Fibroblast of lung (primary cell): Measurements from ENCODE around the gene OPRD1.

ENCODE experiments used
- EZH2 ChIP-seq: IDR thresholded peaks from 2 replicates; pipeline ENCODE4 v1.5.1; 2012; ENCODE audit warnings: low read length, control low read depth, mild to moderate bottlenecking; ENCODE audit errors: missing control alignments
- TF ChIP-seq, protein P1 (sequence below), 2 donors: IDR thresholded peaks in 1 of 2; conservative IDR thresholded peaks in 1 of 2; 1 replicate in 1 of 2; 2 replicates in 1 of 2; pipeline ENCODE4 v1.5.1; 2011 to 2012; ENCODE audit warnings: low read length in 2 of 2, control low read depth in 1 of 2, inconsistent platforms in 1 of 2, low read depth in 1 of 2, mild to moderate bottlenecking in 1 of 2

DNA sequence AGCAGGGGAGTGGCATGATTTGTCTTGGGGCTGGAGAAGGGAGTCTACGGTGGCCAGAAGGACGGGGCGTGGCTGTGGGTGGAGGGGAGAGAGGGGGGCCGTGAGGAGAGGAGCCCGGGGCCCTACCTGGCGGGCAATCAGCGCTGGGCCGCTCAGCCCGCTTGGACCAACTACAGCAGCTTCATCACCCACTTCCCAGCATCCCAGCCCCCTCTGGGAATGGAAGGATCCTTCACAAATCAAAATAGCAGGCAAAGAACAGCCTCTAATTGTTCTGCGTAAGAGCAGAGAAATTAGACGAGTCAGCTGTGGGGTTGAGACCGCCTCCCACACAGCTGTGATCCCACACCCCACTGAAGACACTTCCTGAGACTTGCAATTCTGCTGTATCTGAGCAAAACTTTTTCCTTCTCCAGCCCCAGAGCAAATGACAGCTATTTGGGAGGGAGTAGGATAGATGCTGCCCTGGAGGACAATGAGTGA lies 43.5 kb downstream of the OPRD1 start:
- TF ChIP-seq, protein P1, sequence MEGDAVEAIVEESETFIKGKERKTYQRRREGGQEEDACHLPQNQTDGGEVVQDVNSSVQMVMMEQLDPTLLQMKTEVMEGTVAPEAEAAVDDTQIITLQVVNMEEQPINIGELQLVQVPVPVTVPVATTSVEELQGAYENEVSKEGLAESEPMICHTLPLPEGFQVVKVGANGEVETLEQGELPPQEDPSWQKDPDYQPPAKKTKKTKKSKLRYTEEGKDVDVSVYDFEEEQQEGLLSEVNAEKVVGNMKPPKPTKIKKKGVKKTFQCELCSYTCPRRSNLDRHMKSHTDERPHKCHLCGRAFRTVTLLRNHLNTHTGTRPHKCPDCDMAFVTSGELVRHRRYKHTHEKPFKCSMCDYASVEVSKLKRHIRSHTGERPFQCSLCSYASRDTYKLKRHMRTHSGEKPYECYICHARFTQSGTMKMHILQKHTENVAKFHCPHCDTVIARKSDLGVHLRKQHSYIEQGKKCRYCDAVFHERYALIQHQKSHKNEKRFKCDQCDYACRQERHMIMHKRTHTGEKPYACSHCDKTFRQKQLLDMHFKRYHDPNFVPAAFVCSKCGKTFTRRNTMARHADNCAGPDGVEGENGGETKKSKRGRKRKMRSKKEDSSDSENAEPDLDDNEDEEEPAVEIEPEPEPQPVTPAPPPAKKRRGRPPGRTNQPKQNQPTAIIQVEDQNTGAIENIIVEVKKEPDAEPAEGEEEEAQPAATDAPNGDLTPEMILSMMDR (conservative IDR thresholded peaks at IDR 0.05 in 1 of 2, IDR thresholded peaks at IDR 0.05 in 1 of 2; ENCODE audit: low read depth in 1 of 2, low read length in 2 of 2) = no peak
- TF ChIP-seq EZH2 = no peak
